ENCODE data around the gene LNP1. TPM values are rescaled to one million over a fixed set of nuclear protein-coding genes. Genes with fewer than 3 reads are reported as not detected.

The LNP1 gene
- total and polyA plus RNA-seq, 10 donors: 0.52 to 2.6 (median 1.4) TPM

DNA sequence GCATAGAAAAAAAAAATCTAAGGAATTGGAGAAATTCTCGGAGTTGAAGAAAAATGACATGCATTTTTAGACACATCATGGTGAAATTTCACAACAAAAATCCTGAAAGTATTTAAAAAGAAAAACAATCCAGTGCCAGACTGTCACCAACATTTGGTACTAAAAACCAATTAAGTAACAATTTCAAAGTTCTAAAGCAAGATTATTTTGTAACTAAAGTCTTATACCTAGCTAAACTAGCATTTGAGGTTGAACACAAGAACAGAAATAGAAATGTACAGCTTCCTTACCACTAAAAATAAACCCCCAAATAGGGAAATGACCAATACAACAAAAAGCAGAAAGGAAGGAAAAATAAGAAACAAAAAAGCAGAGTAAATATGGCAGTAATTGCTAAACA lies 12.3 kb upstream of the LNP1 start:
- DNase-seq: no peak
- intact Hi-C loops (cut with DNase I; ENCODE audit: low total_unique reads): no loop called here
- WGBS, 5 donors: 95 to 100% (median 96%) methylated on average over 1 of the region's 1 CpG
- H3K4me3 ChIP-seq: no peak overlapping the region
- H3K27me3 ChIP-seq (replicated peaks in 1 of 7): no peaks in the 10 kb centered on the region
- peaks cover 0 to 20% (median 17%) of the 10 kb centered on the region in 8 donors for H3K9me3 ChIP-seq
- H3K27ac ChIP-seq: no peak overlapping the region
- TF ChIP-seq POLR2A (IDR thresholded peaks at IDR 0.05) (no peak), POLR2AphosphoS5 (IDR thresholded peaks at IDR 0.05) (no peak)
- TF ChIP-seq, protein P1, sequence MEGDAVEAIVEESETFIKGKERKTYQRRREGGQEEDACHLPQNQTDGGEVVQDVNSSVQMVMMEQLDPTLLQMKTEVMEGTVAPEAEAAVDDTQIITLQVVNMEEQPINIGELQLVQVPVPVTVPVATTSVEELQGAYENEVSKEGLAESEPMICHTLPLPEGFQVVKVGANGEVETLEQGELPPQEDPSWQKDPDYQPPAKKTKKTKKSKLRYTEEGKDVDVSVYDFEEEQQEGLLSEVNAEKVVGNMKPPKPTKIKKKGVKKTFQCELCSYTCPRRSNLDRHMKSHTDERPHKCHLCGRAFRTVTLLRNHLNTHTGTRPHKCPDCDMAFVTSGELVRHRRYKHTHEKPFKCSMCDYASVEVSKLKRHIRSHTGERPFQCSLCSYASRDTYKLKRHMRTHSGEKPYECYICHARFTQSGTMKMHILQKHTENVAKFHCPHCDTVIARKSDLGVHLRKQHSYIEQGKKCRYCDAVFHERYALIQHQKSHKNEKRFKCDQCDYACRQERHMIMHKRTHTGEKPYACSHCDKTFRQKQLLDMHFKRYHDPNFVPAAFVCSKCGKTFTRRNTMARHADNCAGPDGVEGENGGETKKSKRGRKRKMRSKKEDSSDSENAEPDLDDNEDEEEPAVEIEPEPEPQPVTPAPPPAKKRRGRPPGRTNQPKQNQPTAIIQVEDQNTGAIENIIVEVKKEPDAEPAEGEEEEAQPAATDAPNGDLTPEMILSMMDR (IDR thresholded peaks at IDR 0.05 in 8 of 11, conservative IDR thresholded peaks at IDR 0.05 in 3 of 11): no peak
- H3K36me3 ChIP-seq: peaks cover 0 to 55% (median 20%) of the 10 kb centered on the region in 6 donors
- peaks cover 0 to 16% (median 2%) of the 10 kb centered on the region in 6 donors for H3K4me1 ChIP-seq

DNA sequence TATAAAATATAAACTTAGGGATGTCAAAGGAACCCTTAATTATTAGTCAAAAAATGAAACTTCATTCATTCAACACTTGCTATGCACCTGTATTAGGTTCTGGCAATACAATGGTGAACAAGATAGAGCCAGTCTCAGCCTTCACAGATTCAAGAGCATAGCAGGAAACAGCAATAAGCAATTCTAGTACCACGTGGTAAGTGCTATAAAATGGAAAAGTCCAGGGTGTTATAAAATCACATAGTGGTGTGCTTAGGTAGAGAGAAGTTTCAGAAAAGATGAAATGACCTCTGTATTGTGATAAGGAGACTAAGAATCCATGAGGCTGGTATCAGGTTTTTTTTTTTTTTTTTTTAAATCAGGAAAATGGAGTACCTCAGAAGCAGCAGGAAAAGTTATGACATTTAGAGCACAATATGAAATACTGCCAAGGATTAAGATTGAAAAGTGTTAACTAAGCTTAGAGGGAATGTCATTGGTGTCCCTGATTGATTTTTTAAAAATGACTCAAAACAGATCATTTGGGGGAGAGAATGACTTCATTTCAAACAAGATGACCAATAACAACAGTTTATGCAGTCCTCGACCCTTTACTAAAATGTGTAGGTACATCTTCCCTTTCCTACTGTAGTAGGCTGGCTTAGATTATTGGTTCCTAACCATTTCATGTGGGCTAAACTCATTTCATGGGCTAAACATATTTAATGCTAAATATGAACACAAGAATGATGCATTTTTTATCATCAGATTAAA lies 5.5 kb upstream of the LNP1 start:
- H3K27ac ChIP-seq: no peak overlapping the region
- TF ChIP-seq POLR2A (IDR thresholded peaks at IDR 0.05) (no peak), POLR2AphosphoS5 (IDR thresholded peaks at IDR 0.05) (no peak)
- TF ChIP-seq, protein P1 (IDR thresholded peaks at IDR 0.05 in 8 of 11, conservative IDR thresholded peaks at IDR 0.05 in 3 of 11): no peak
- DNase-seq: no peak
- H3K36me3 ChIP-seq: peaks cover 0 to 4% (median 0%) of the 10 kb centered on the region in 6 donors
- H3K4me1 ChIP-seq: peaks cover 16 to 80% (median 45%) of the 10 kb centered on the region in 6 donors
- intact Hi-C loops (cut with DNase I; ENCODE audit: low total_unique reads): no loop called here
- no peak overlapping the region for H3K4me3 ChIP-seq
- H3K9me3 ChIP-seq: no peaks in the 10 kb centered on the region
- H3K27me3 ChIP-seq (replicated peaks in 1 of 7): no peaks in the 10 kb centered on the region
- 35 to 56% (median 49%) methylated on average over 2 of the region's 2 CpGs for WGBS, 5 donors

DNA sequence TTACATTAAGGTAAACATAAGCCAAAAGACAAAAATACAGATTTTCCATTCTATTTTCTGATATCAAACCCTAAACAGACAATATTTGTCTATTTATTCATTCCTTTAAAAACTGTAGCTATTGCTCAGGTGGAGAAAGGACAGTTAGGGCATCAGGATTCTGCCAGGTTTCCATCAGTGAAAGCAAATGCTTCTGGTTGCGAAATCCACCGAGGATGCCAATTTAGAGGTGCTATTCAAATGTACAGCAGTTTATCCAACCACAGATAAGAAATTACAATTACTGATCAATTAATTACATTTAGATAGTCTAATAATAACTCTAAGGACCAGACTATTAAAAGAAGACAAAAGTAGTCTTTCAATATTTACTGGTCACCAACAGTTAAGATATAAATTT lies 4.4 kb upstream of the LNP1 start:
- H3K4me3 ChIP-seq: no peak overlapping the region
- peaks cover 16 to 83% (median 45%) of the 10 kb centered on the region in 6 donors for H3K4me1 ChIP-seq
- intact Hi-C loops (cut with DNase I; ENCODE audit: low total_unique reads): no loop called here
- no peaks in the 10 kb centered on the region for H3K9me3 ChIP-seq
- no peak for TF ChIP-seq POLR2AphosphoS5 (IDR thresholded peaks at IDR 0.05)
- TF ChIP-seq POLR2A (IDR thresholded peaks at IDR 0.05): no peak
- TF ChIP-seq, protein P1 (IDR thresholded peaks at IDR 0.05 in 8 of 11, conservative IDR thresholded peaks at IDR 0.05 in 3 of 11): no peak
- no peaks in the 10 kb centered on the region for H3K27me3 ChIP-seq (replicated peaks in 1 of 7)
- no peak overlapping the region for H3K27ac ChIP-seq
- H3K36me3 ChIP-seq: no peaks in the 10 kb centered on the region
- no peak for DNase-seq
- 72 to 83% (median 81%) methylated on average over 2 of the region's 2 CpGs for WGBS, 5 donors

DNA sequence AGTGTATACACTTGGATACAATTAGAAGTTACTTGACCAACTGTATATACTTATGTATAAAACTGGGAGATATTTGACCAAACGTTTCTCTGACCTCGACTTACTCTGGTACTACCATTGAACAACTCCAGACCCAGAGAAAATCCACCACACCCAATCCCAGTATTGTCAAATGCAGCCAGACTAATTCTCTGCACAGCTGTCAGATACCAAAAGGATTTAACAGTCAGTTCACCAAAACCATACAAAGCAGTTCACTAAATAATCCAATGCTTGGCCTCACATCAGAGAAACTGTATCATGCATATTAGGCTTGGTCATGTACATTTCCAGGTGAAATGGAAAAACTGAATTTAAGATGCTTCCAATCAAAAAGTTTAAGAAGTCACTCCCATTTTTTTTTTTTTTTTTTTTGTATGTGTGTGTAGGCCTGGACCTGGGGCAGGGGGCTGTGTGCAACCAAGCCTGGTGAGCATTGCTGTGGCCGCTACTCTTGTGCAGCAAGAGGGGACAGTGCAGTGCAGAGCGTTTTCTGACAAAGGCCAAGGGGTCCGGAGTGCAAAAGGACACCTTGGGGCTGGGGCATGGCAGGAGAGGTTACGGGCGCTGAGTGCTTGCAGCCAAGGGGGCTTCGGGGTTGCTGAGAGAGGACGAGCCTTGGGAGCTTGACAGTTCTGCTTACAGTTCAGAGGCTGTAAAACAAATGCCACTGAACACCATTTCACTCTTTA lies 1.8 kb upstream of the LNP1 start:
- Histone ChIP-seq H3K27me3 (replicated peaks in 1 of 7) (no peaks in the 10 kb centered on the region), H3K36me3 (no peaks in the 10 kb centered on the region), H3K4me3 (peak overlapping the region; percentile 72 to 97 (median 94)), H3K9me3 (no peaks in the 10 kb centered on the region), H3K27ac (peak overlapping the region in 4 of 8 donors; percentile 91 to 95 (median 93)), H3K4me1 (peaks cover 26 to 88% (median 57%) of the 10 kb centered on the region in 6 donors)
- intact Hi-C loops (cut with DNase I; ENCODE audit: low total_unique reads): loop anchor here (10.0 kb wide), 1 partner anchor 95 kb away; the partner anchor contains the start of gene TMEM45A
- TF ChIP-seq POLR2A (IDR thresholded peaks at IDR 0.05) (no peak), POLR2AphosphoS5 (IDR thresholded peaks at IDR 0.05) (no peak)
- TF ChIP-seq, protein P1 (IDR thresholded peaks at IDR 0.05 in 8 of 11, conservative IDR thresholded peaks at IDR 0.05 in 3 of 11): no peak
- WGBS, 5 donors: 43 to 68% (median 65%) methylated on average over 9 of the region's 9 CpGs
- DNase-seq: peak; percentile 76

All from spleen (tissue), 11 donors.